AG09309 (cell line): Measurements from ENCODE around the gene WHRN.
A peak's percentile ranks its signal among the peaks of the same experiment; 100 is the strongest.

Source experiments
- DNase-seq: peaks from one replicate; pipeline ENCODE4 v3.0.0-alpha.2; 2010; ENCODE audit warnings: low read depth
- H3K4me3 ChIP-seq: 2 replicates; pipeline ENCODE4 v1.5.1; 2011; ENCODE audit warnings: mild to moderate bottlenecking, low read depth, low read length, moderate library complexity; ENCODE audit not compliant: control insufficient read depth
- CTCF ChIP-seq: IDR thresholded peaks from 2 replicates; pipeline ENCODE4 v1.5.1; 2011; ENCODE audit warnings: mild to moderate bottlenecking, low read depth, low read length, inconsistent platforms; ENCODE audit not compliant: insufficient read depth, control insufficient read depth; ENCODE audit errors: missing control alignments

WHRN gene

DNA sequence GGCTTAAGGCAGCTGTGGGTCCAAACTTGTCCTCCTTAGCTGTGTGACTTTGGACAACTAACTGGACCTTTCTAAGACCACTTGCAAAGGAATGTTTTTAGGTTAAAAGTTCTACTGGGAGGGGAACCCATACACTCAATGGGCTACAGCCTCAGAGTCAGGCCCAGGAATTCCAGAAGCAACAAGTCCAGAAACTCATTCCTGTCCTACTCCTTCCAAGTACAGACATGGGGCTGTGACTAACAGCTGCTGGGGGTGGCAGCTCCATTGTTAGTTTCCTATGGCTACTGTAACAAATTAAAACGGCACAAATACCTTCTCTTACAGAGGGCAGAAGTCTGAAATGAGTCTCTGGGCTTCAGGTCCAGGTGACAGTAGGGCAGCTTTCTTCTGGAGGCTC lies 105.1 kb downstream of the WHRN start:
- TF ChIP-seq CTCF, result no peak
- H3K4me3 ChIP-seq, result no peak overlapping the region
- DNase-seq, result no peak

DNA sequence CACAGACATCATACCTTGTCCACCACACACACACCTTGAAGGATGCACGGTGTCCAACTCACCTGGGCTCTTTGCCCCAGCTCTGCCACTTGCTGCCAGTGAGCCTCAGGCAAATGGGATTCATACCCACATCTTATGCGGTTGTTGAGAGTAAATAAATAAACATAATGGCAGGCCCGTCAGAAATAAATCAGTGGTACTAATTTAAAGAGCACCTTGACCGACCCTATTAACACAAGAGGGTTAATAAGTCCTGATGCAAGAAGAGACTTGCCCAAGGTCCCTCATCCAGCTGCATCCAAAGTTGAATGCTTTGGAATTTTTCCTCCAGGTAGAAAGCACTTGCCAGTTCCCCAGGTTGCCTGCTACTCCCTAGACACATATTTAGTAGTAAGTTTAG lies 105.9 kb downstream of the WHRN start:
- no peak for TF ChIP-seq CTCF
- no peak overlapping the region for H3K4me3 ChIP-seq
- no peak for DNase-seq

DNA sequence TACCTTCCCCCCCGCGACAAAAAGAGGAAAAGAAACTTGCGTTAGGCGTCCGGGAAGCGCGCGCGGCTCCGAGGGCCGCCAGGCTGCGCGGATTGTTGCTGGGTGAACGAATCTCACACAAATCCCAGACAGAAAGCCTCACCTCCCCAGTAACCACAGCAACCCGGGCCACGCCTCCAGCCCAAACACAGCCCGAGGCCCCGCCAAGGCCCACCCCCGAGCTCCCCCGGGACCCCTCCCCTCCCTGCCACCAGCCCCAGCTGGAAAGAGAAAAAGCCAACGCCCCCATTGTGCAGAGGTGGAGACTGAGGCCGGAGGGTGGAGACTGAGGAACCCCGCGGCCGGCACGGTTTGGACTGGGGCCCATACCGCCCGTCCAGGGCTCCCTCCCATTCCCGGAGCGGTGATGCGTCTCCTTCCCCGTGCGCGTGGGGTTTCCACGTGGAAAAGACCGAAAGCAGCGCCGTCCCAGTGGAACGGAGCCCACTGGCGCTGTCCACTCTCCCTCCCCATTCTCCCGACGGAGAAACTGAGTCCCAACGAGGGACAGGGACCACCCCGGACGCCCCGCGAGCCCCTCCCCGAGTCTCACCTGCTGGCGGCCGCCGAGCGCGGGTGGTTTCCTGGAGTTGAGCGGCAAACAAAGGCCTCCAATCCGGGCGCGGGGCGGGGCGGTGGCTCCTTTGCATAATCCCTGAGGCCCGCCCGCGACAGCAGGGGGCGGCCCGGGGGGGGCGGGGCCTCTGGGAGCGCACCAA lies 107.2 kb downstream of the WHRN start:
- no peak for TF ChIP-seq CTCF
- H3K4me3 ChIP-seq, result peak overlapping the region; percentile 90
- DNase-seq, result peak; percentile 51

DNA sequence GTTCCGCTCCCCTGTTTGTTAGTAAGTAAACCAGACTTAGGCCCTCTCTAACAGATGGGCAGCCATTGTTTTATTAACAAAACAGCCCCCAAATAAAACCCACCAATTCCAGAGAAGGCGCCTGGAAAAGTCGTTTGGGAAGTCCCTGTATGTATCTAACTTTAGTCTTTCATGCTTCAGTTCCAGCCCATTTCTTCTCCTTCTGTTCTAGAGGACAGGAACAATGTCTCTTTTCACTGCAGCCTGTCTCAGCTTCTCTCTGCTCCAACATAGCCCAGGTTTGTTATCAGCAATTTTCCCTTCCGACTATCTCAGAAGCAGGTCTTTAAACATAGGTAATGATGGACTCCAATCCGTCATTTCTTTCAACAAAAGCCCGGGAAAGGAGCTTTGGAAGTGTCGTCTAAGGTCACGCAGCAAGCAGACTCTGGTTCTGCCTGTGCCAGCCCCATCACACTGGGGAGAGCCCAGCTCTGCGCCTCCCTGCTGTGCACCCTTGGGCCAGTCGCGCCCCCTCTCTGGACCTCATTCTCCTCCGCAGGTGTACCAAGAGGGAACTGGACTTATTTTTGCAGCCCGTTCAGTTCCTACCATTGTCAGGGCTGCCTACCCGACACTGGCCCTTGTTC lies 107.9 kb downstream of the WHRN start:
- H3K4me3 ChIP-seq, result peak overlapping the region; percentile 90
- no peak for DNase-seq
- TF ChIP-seq CTCF, result no peak

- peak overlapping the region; percentile 90 for H3K4me3 ChIP-seq
- peak; percentile 87 for DNase-seq
- TF ChIP-seq CTCF, result no peak
Measured at GRCh38 chr9:114396558-114397218, 108.6 kb downstream of the WHRN start.

DNA sequence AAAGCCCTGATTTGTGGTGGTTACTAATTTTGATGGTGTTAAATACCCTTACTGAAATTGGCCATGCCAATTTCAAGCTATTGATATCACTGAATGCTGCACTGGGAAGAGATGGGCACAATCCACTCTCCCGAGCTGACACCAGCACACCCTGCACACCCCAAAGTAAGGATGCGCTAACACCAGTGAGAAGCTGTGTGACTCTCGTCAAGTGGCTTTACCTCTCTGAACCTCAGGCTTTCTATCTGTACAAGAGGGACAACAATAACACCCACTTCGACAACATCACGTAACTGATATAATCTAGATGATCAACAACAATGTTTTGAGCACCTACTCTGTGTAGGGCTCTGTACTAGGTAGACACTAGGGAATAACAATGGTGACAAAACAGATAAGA lies 109.5 kb downstream of the WHRN start:
- TF ChIP-seq CTCF, result no peak
- H3K4me3 ChIP-seq, result no peak overlapping the region
- DNase-seq, result no peak

- TF ChIP-seq CTCF, result no peak
- no peak overlapping the region for H3K4me3 ChIP-seq
- DNase-seq, result no peak
Measured at GRCh38 chr9:114395334-114395617, 110.0 kb downstream of the WHRN start.
